Measurements from ENCODE around the gene DCXR. TPM values are rescaled to one million over a fixed set of nuclear protein-coding genes. Genes with fewer than 3 reads are reported as not detected.

DCXR gene
- total and polyA plus RNA-seq, 12 donors: 155 to 387 (median 195) TPM

GRCh38 chr17:82063424-82064415 lies 26.2 kb upstream of the DCXR start:
- 81 to 84% methylated on average over 20 of the region's 20 CpGs for WGBS, 2 donors
- intact Hi-C loops (cut with DNase I): no loop called here

GRCh38 chr17:82062984-82063368 lies 25.5 kb upstream of the DCXR start:
- H3K27ac ChIP-seq: no peak overlapping the region
- H3K4me1 ChIP-seq: peaks cover 17 to 31% (median 23%) of the 10 kb centered on the region in 9 donors
- peaks cover 0 to 62% (median 19%) of the 10 kb centered on the region in 9 donors for H3K36me3 ChIP-seq
- H3K27me3 ChIP-seq: no peaks in the 10 kb centered on the region
- H3K9me3 ChIP-seq: no peaks in the 10 kb centered on the region
- intact Hi-C loops (cut with DNase I): no loop called here
- ATAC-seq (no peak), DNase-seq (peak in 1 of 2 donors; percentile 2)
- H3K4me3 ChIP-seq: no peak overlapping the region
- WGBS, 2 donors: 92 to 95% methylated on average over 9 of the region's 9 CpGs
- TF ChIP-seq, protein P1, sequence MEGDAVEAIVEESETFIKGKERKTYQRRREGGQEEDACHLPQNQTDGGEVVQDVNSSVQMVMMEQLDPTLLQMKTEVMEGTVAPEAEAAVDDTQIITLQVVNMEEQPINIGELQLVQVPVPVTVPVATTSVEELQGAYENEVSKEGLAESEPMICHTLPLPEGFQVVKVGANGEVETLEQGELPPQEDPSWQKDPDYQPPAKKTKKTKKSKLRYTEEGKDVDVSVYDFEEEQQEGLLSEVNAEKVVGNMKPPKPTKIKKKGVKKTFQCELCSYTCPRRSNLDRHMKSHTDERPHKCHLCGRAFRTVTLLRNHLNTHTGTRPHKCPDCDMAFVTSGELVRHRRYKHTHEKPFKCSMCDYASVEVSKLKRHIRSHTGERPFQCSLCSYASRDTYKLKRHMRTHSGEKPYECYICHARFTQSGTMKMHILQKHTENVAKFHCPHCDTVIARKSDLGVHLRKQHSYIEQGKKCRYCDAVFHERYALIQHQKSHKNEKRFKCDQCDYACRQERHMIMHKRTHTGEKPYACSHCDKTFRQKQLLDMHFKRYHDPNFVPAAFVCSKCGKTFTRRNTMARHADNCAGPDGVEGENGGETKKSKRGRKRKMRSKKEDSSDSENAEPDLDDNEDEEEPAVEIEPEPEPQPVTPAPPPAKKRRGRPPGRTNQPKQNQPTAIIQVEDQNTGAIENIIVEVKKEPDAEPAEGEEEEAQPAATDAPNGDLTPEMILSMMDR (IDR thresholded peaks at IDR 0.05): no peak

More at GRCh38 chr17:82063424-82064415, 26.2 kb upstream of the DCXR start:
- Histone ChIP-seq H3K9me3 (no peaks in the 10 kb centered on the region), H3K27ac (no peak overlapping the region), H3K4me3 (peak overlapping the region in 4 of 10 donors; percentile 94 to 99 (median 96)), H3K4me1 (peaks cover 17 to 31% (median 23%) of the 10 kb centered on the region in 9 donors), H3K27me3 (no peaks in the 10 kb centered on the region), H3K36me3 (peaks cover 0 to 55% (median 18%) of the 10 kb centered on the region in 9 donors)
- DNase-seq (peak in 1 of 2 donors; percentile 6), ATAC-seq (no peak)
- TF ChIP-seq, protein P1 (IDR thresholded peaks at IDR 0.05): no peak

DNA sequence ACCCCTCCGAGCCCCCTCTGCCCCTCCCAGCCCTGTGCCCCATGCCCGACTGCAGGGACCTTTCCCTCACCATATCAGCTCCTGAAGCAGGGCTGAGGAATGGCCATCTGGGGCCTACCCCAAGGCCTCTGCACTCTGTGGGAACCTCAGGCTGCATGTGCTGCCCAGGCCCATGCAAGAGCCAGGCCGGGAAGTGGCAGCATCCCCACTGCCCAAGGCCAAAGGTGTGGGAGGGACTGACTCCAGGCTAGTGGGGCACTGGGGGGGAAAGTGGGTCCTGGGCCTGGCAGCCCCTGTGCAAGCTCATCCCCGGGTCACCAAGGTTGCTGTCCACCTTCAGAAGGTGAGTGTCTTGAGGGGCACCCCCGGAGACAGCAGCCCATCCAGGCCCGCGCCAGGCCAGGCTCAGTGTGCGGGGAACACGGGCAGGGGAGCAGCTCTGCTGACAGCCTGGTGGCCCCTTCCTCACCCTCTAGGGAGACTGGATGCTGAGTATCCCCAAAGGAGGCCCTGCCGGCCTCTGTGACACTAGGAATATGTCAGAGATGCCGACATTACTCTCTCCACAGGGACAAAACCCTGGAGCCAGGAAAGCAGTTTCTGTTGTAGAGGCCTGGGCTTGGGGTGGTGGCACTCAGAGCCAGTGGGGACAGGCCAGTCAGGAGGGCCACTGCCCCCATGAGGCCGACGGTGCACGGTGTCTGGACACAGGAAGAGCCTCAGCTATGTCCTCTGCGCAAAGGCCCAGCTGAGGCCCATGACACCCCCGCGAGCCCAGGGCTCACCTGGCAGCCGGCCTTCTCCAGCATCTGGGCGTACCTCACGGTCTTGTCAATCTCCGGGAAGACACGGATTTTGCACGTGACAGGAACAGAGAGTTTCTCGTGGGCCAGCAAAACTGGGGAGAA lies 24.8 kb upstream of the DCXR start:
- Histone ChIP-seq H3K4me1 (peaks cover 17 to 31% (median 23%) of the 10 kb centered on the region in 9 donors), H3K9me3 (no peaks in the 10 kb centered on the region), H3K4me3 (no peak overlapping the region), H3K36me3 (peaks cover 0 to 68% (median 26%) of the 10 kb centered on the region in 9 donors), H3K27me3 (no peaks in the 10 kb centered on the region), H3K27ac (no peak overlapping the region)
- ATAC-seq (no peak), DNase-seq (no peak)
- 81 to 87% methylated on average over 24 of the region's 24 CpGs for WGBS, 2 donors
- intact Hi-C loops (cut with DNase I): no loop called here
- TF ChIP-seq, protein P1 (IDR thresholded peaks at IDR 0.05): no peak
